Stimulated activated naive CD8-positive, alpha-beta T cell treated with anti-CD3 and anti-CD28 coated beads, Interleukin-15, amount 100 ng/mL, for 72 hours (primary cell): ENCODE measurements around the gene FNBP1.
"Not testable (repeated sequence)": the region's sequence is repeated elsewhere in the genome, so short reads cannot be mapped to it uniquely, and the experiment has no call there.

Source experiments
- ATAC-seq: fragments of 150-1000 bp; cut with Tn5 transposase; 2 replicates; pipeline ENCODE4 v1.10.0; 2021; ENCODE audit warnings: mild to moderate bottlenecking, moderate library complexity
- DNase-seq, 2 donors: peaks; one replicate each; pipeline ENCODE4 v3.0.0; 2021 to 2022
- H3K27ac Mint-ChIP-seq, 2 donors: one replicate each; pipeline ENCODE4 v1.8.0; 2022; ENCODE audit warnings: mild to moderate bottlenecking in 2 of 2, mixed read lengths in 2 of 2, moderate library complexity in 2 of 2
- H3K27me3 Mint-ChIP-seq: one replicate; pipeline ENCODE4 v1.8.0; 2022; ENCODE audit warnings: mixed read lengths
- H3K4me1 Mint-ChIP-seq: one replicate; pipeline ENCODE4 v1.8.0; 2022; ENCODE audit warnings: mild to moderate bottlenecking, mixed read lengths
- H3K4me3 Mint-ChIP-seq, 2 donors: one replicate each; pipeline ENCODE4 v1.8.0; 2022; ENCODE audit warnings: mild to moderate bottlenecking in 2 of 2, mixed read lengths in 2 of 2, moderate library complexity in 1 of 2
- H3K9me3 Mint-ChIP-seq, 2 donors: one replicate each; pipeline ENCODE4 v1.8.0; 2022; ENCODE audit warnings: mixed read lengths in 2 of 2

The FNBP1 gene

DNA sequence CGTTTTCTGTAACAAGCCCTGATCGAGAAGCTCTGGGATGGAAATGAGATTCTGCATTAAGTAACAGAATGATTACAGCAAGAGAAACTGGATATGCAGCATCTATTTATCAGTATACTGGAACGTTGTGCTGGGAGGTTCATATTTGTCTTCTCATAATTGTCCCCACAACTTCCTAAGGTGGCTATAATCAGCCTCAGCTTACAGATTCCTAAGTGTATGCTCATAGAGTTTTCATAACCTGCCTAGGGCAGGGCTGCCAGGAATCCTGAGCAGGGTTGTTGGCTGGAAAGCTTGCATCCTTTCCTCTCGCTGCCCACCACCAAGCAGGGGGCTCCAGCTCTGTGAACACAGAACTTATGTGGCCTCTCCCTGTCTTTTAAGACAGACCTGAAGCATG, 70.2 kb downstream of the FNBP1 start:
- no peaks in the 10 kb centered on the region for H3K27me3 Mint-ChIP-seq
- H3K4me1 Mint-ChIP-seq: peaks cover 69% of the 10 kb centered on the region
- DNase-seq: no peak
- H3K4me3 Mint-ChIP-seq: no peak overlapping the region
- peak overlapping the region in 1 of 2 donors; percentile 34 for H3K27ac Mint-ChIP-seq
- ATAC-seq: no peak
- no peaks in the 10 kb centered on the region for H3K9me3 Mint-ChIP-seq

DNA sequence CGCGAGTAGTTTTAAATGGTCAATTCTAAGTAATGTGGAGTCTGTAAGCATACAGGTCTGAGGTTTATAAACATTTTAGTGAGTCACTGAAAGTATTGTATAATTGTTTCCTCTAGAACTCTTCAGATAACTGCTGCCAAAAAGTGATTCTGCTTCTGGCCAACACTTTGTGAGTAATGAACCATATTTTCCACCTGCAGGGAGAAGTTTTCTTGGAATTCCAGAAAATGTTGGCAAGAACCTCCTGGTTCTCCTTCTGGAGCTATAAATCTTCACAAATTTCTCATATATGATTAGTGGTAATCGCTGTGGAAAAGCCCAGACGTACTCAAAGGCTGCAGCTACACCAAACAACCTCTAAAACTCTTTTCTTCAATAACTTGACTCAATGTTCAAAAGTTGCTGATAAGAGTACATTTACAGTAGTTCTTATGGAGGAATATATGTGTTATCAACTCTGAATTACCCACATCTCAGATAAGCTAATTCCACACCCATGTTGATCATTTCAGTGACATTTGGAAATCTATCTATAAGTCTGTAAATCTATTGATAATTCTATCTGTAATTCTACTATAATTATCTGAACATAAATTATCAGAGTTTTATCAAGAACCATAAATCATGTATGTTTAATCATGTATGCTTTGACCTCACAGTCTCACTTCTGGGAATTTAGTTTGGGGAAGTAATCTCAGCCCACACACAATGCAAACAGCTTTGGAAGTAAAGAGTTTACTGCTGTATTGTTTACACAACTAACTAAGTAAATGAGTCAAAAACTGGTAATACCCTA, 74.1 kb downstream of the FNBP1 start:
- no peak for DNase-seq
- H3K4me1 Mint-ChIP-seq: peaks cover 91% of the 10 kb centered on the region
- no peaks in the 10 kb centered on the region for H3K9me3 Mint-ChIP-seq
- peak overlapping the region in 1 of 2 donors; percentile 1 for H3K4me3 Mint-ChIP-seq
- H3K27ac Mint-ChIP-seq: peak overlapping the region in 1 of 2 donors; percentile 11
- peak; percentile 72 for ATAC-seq
- no peaks in the 10 kb centered on the region for H3K27me3 Mint-ChIP-seq

DNA sequence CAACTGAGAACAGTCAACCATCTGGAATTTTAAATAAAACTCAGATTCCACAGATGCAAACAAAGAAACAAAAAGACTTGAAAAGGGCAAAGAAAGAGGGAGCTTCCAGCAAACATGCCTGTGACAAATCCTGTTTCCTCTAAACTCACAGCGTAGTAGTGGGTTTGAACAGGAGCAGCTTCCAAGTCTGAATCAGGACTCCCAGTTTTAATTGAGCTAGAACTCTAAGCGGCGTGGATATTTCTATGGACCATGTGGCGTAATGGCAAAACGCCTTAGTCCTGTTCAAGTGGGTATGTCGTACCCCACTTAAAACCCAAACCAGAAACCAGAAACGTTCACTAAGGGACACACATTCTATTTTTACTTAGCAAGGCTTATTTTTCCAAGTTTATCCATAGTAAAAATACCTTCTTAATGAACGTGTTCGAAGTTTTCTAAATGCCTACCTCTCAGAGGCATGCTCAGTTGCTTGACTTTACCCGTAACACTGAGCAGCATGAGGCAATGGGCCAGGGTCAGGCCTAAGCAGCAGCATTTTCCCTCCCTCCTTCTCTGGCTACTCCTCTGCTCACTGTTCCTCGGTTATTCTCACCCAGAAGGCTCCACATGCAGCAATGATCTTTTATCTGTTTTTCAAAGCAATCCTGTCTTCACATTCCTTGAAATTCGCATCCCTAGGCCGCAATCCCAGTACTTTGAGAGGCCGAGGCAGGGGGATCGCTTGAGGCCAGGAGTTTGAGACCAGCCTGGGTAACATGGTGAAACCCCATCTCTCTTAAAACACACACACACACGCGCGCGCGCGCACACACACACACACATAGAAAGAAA, 77.9 kb downstream of the FNBP1 start:
- DNase-seq (no peak), ATAC-seq (no peak)
- Mint-ChIP-seq H3K27ac (peak overlapping the region; percentile 30 to 93), H3K9me3 (no peaks in the 10 kb centered on the region), H3K4me1 (peaks cover 97% of the 10 kb centered on the region), H3K27me3 (no peaks in the 10 kb centered on the region), H3K4me3 (peak overlapping the region in 1 of 2 donors; percentile 83)

DNA sequence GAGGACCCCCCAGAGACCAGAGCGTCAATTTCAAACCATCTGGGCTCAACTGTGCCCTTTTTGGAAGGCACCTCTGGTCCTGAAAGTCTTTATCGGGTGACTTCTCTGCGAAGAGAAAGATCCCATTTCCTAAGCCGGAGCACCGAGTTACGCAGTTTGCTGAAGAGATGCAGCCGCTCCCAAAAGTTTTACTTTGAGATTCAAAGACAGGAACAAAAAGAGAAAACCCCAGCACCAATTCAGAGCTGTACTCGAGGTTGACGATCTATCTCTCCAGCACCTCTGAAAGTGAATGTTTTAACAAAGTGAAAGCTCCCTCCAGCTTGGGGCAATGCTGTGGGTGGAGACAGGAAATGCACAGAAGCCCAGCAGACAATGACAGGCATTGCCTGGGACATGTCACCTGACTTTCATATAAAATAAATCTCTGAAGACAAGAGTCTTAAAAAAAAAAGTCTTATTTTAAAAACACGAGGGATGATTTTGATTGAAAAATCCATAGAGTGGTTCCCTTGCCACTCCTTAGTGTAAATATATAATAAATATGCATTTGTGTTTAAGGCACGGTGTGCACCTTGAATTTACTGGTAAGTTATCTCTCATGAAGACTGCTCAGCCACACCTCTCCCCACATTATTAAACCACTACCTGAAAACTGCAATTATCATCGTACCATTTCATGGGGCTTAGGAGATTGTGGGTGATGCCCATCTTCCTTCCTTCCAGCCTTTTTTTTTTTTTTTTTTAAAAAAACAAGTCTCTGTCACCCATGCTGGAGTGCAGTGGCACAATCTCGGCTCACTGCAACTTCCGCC, 79.9 kb downstream of the FNBP1 start:
- Mint-ChIP-seq H3K4me1 (peaks cover 97% of the 10 kb centered on the region), H3K9me3 (no peaks in the 10 kb centered on the region), H3K4me3 (peak overlapping the region; percentile 79 to 83), H3K27ac (peak overlapping the region; percentile 90 to 94), H3K27me3 (no peaks in the 10 kb centered on the region)
- DNase-seq (peak; percentile 67 to 81), ATAC-seq (peak; percentile 98)

DNA sequence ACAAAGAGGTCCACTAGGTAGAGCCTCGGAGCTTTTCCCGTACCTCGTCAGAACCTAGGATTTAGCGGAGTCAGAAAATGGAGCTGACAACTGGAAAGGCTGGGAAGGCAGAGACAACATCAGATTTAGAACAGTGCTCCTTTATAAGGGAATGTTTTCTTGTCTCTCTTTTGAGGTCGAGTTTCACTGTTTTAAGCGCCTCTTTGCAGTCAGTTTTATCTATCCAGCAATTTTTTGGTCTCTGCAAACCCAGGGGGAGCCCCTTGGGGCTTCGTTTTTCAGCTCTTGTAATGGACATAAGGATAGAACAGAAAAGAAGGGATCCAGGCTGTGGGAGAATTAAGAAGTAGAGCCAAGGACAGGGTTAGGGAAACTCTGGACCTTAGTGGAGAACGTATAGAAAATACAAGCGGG, 80.5 kb downstream of the FNBP1 start:
- Mint-ChIP-seq H3K27me3 (no peaks in the 10 kb centered on the region), H3K4me3 (peak overlapping the region; percentile 79 to 83), H3K27ac (peak overlapping the region; percentile 90 to 94), H3K4me1 (peaks cover 100% of the 10 kb centered on the region), H3K9me3 (no peaks in the 10 kb centered on the region)
- ATAC-seq (peak; percentile 7), DNase-seq (no peak)

DNA sequence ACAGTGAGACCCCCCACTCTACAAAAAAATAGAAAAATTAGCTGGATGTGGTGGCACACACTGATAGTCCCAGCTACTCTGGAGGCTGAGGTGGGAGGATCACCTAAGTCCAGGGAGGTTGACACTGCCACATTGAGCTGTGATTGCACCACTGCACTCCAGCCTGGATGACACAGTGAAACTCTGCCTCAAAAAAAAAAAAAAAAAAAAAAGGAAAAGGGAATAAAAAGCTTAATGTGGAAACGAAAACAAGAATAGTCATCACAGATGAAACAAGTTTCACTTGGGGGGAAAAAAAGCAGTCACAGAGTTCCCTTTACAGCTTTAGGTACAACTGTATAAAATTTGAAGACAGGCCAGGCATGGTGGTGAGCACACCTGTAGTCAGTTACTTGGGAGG, 84.2 kb downstream of the FNBP1 start:
- no peaks in the 10 kb centered on the region for H3K27me3 Mint-ChIP-seq
- peak overlapping the region in 1 of 2 donors; percentile 48 for H3K27ac Mint-ChIP-seq
- no peak for DNase-seq
- no peaks in the 10 kb centered on the region for H3K9me3 Mint-ChIP-seq
- no peak for ATAC-seq
- H3K4me1 Mint-ChIP-seq: peaks cover 85% of the 10 kb centered on the region
- H3K4me3 Mint-ChIP-seq: no peak overlapping the region

DNA sequence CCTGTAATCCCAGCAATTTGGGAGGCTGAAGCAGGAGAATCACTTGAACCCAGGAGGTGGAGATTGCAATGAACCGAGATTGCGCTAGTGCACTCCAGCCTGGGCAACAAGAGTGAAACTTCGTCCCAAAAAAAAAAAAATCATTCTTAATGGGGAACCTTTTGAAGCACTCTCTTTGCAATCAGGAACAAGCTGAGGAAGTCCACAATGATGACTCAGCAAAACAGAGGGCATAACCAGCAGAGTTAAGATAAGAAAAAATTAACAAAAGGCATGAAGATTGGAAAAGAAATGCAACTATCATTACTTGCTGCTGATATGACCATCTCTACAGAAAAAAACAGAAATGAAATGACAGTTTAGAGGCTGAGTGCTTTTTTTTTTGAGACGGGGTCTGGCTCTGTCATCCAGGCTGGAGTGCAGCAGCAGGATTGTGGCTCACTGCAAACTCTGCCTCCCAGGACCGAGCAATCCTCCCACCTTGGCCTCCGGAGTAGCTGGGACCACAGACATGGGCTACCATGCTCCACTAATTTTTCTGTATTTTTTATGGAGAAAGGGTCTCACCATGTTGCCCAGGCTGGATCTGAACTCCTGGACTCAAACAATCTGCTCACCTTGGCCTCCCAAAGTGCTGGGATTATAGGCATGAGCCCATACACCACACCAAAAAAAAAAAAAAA, 88.0 kb downstream of the FNBP1 start:
- no peaks in the 10 kb centered on the region for H3K9me3 Mint-ChIP-seq
- H3K27me3 Mint-ChIP-seq: no peaks in the 10 kb centered on the region
- peaks cover 66% of the 10 kb centered on the region for H3K4me1 Mint-ChIP-seq
- DNase-seq (no peak), ATAC-seq (no peak)
- H3K27ac Mint-ChIP-seq: peak overlapping the region in 1 of 2 donors; percentile 37
- H3K4me3 Mint-ChIP-seq: peak overlapping the region in 1 of 2 donors; percentile 37

DNA sequence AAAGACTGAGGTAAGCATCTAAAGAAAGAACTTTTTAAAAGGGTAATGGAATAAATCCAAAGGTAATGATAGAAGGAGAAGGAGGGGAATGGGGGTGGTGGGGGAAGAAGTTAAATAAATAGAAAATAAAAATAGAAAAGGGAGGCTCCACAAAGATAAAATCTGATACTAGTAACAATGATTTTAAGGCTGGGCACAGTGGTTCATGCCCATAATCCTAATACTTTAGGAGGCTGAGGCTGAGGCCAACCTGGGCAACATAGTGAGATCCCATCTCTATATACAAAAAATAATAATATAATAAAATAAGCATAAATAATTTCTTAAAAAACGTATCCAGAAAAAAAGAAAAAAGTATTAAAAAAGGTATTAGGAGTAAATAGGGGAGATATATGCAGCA, 89.3 kb downstream of the FNBP1 start:
- Mint-ChIP-seq H3K27ac (peak overlapping the region in 1 of 2 donors; percentile 71), H3K4me3 (no peak overlapping the region), H3K4me1 (peaks cover 66% of the 10 kb centered on the region), H3K27me3 (no peaks in the 10 kb centered on the region), H3K9me3 (no peaks in the 10 kb centered on the region)
- ATAC-seq: no peak
- no peak for DNase-seq

DNA sequence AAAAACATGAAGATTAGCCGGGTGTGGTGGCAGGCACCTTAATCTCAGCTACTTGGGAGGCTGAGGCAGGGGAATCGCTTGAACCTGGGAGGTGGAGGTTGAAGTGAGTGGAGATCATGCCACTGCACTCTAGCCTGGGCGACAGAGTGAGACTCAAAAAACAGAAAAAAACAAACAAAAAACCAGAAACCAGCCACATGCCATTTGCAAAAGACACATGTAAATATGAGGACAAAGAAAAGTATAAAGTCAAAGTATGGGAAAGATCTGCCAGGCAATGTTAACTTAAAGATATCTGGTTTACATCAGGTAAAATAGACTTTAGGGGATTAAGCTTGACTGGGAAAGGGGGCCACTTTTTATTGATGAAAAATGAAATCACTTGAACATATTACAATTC, 90.7 kb downstream of the FNBP1 start:
- Mint-ChIP-seq H3K4me3 (no peak overlapping the region), H3K27me3 (no peaks in the 10 kb centered on the region), H3K9me3 (no peaks in the 10 kb centered on the region), H3K4me1 (peaks cover 62% of the 10 kb centered on the region), H3K27ac (peak overlapping the region in 1 of 2 donors; percentile 78)
- ATAC-seq (no peak), DNase-seq (no peak)

DNA sequence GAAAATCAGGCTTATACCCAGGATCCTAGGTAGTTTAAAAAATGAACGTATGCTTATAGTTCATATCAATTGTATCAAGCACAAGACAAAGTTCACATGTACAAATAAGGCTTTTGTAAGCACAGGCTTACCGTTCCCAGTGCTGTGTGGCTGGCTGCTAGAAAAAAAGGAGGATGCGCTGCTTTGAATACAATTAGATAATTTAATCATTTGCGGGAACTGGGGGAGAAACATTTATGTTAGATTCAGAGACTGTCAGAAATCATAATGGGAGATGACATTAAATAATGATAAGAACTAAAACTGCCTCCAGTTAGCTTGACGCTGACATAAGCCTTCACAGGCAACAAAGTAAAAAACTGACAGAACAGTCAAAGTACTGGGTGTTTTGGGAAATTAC, 93.2 kb downstream of the FNBP1 start:
- Mint-ChIP-seq H3K4me3 (no peak overlapping the region), H3K27ac (no peak overlapping the region), H3K9me3 (no peaks in the 10 kb centered on the region), H3K4me1 (peaks cover 66% of the 10 kb centered on the region), H3K27me3 (no peaks in the 10 kb centered on the region)
- ATAC-seq: no peak
- no peak for DNase-seq

DNA sequence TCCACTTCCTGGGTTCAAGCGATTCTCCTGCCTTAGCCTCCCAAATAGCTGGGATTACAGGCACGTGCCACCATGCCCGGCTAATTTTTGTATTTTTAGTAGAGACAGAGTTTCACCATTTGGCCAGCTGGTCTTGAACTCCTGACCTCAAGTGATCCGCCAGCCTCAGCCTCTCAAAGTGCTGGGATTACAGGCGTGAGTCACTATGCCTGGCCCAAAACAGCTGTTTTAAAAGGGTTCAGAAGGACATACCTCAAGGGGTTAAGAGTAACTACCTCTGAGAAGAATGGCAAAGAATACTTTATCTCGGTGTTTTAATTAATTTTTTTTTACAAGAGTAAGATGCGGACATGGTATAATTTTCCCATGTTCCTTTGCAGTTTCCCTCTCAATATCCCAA, 94.4 kb downstream of the FNBP1 start:
- H3K4me3 Mint-ChIP-seq, ATAC-seq, H3K27me3 Mint-ChIP-seq, H3K9me3 Mint-ChIP-seq, DNase-seq: not testable (repeated sequence)
- Mint-ChIP-seq H3K27ac (peak overlapping the region in 1 of 2 donors; percentile 89), H3K4me1 (peaks cover 72% of the 10 kb centered on the region)

DNA sequence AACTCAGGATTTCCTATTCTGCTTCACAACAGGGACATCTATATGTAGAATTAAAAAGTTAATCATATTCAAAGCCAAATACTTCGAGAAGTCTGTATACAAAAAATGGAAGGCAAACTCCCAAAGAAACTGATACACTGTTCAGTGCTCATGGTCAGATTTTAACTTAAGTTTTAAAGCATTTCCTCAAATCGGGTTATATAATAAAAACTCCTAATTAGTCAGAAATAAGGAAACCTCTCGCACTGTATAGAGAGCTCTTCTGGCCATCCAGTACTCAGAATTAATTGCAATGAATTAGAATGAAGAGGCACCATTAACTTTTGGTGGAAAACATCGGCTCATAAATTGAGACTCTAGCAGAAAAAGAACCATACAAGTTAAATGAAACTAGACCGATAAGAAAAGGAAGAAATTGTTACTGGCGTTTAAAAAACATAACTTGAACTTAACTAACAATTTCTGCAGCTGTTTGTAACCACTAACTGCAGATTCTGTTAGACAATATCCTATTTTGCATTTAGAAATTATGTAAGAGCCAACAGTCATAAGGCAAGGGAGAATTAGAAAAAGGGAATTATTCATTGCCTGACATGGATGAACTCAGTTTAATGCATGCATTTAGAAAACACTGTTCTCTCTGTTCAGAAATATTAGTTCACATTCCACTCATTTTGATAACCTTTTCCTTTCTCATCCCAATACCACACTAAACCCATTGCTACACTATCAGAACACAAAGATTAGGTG, 96.6 kb downstream of the FNBP1 start:
- H3K9me3 Mint-ChIP-seq: peaks cover 10 to 11% of the 10 kb centered on the region in 2 donors
- no peak for ATAC-seq
- peak overlapping the region; percentile 85 to 90 for H3K27ac Mint-ChIP-seq
- peaks cover 66% of the 10 kb centered on the region for H3K4me1 Mint-ChIP-seq
- DNase-seq: no peak
- no peaks in the 10 kb centered on the region for H3K27me3 Mint-ChIP-seq
- peak overlapping the region; percentile 43 to 76 for H3K4me3 Mint-ChIP-seq

DNA sequence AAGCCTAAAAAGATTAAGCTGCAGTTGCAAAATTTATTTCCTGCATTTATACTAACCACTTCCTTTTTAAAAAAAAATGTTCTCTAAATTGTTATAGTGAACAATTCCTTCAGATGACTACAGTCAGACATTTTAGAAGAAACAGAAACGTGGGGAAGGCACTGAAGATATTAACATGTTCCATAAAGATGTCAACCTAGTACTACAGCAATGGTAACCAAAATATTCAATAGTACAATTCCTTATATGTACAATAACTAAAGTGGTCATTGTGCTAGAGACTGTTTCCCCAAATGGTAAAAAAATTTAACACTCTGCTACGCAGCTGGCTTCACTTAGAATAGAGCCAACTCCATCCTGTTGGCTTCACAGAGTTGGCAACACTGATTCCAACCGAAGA, 97.7 kb downstream of the FNBP1 start:
- DNase-seq (no peak), ATAC-seq (no peak)
- Mint-ChIP-seq H3K27ac (peak overlapping the region; percentile 34 to 78), H3K4me1 (peaks cover 70% of the 10 kb centered on the region), H3K4me3 (peak overlapping the region in 1 of 2 donors; percentile 15), H3K9me3 (peaks cover 10 to 11% of the 10 kb centered on the region in 2 donors), H3K27me3 (no peaks in the 10 kb centered on the region)

DNA sequence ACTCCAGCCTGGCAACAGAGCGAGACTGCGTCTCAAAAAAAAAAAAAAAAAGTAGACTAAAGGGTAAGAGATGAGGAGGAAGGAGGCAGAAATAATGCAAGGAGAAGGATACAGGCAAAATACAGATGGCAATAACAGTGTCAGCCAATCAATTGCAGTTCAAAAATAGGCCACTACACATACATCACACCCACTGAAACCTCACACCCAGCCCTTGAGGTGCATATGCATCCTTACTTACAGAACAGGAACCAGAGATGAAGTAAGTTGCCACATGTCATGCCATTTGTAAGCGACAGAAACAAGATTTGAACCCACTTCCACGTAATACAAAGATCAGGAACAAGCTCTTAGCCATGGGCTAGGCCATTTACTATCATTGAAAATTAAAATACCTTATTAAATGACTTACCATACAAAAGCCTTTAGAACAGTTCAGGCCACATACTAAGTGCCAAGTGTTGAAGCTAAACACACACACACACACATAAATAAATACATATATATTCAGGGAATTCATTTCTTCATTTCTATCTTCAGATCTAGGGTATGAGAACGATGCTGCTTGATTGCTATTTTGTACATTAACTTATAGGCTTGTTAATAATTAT, 98.4 kb downstream of the FNBP1 start:
- Mint-ChIP-seq H3K4me1 (peaks cover 70% of the 10 kb centered on the region), H3K9me3 (peaks cover 10 to 11% of the 10 kb centered on the region in 2 donors), H3K4me3 (peak overlapping the region; percentile 1 to 46), H3K27ac (peak overlapping the region; percentile 86 to 93), H3K27me3 (no peaks in the 10 kb centered on the region)
- DNase-seq (peak in 1 of 2 donors; percentile 69), ATAC-seq (peak; percentile 100)
